Measurements from ENCODE around the gene SHC3. TPM values are rescaled to one million over a fixed set of nuclear protein-coding genes. Genes with fewer than 3 reads are reported as not detected.

The SHC3 gene
- total and polyA plus RNA-seq, 8 donors: 0.15 to 1.7 (median 1.0) TPM

DNA sequence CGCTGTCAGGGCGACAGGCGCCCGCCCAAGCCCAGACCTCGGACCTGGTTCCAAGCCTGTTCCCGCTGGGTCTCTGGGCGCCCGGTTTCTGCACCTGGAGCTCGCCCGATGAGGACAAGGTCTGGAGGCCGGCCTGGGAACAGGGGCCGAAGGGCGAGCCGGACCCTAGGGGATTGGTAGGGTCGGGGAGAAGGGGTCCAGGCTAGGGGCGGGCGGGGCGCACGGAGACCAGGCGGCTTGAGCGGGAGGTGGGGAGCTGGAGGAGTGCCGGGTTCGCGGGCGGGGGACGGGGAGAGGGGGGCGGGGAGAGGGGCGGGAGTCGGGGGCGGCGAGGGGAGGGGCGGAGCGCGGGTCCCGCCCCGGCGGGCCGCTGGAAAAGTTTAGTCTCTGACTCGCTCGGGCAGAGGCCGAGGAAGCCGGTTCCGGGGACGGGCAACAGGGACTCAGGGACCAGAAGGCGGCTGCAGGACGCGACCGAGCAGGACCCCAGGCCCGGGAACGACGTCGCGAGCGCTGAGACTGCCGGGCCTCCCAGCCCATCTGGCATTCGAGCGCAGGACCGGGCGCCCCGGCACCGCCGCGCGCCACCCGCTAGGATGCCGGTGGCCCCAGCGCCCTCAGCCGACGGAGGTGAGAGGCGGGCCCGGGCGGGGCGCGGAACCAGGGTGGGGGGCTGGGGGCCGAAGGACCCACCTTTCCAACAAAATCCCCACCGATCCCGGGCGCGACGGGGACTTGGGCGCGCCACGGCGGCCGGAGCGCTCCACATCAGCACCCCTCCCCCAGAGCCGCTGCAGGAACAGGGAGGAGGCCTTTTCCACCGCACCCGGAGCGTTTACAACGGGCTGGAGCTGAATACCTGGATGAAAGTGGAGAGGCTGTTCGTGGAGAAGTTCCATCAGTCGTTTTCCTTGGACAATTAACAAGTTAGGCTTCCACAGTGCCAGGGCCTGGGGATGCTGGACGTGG, 187.3 kb downstream of the SHC3 start, which contains the start of gene S1PR3:
S1PR3 (plus strand) TSS at position 403 of the 969 bp plus-strand sequence. CDS start 9,733 bp downstream, outside the sequence.
- Histone ChIP-seq H3K4me1 (peaks cover 24 to 71% (median 40%) of the 10 kb centered on the region in 4 donors), H3K4me3 (peak within 1 kb of the TSS; percentile 68 to 90 (median 85)), H3K36me3 (peaks cover 0 to 7% (median 3%) of the 10 kb centered on the region in 4 donors), H3K27me3 (peaks cover 0 to 13% (median 7%) of the 10 kb centered on the region in 3 donors), H3K27ac (peak within 1 kb of the TSS; percentile 74 to 92 (median 88)), H3K9me3 (no peaks in the 10 kb centered on the region)
- DNase-seq: peak; percentile 64 to 84
- TF ChIP-seq POLR2AphosphoS5 (IDR thresholded peaks at IDR 0.05) (peak; percentile 32 to 65 (median 56)), POLR2A (IDR thresholded peaks at IDR 0.05) (no peak)
- intact Hi-C loops (cut with DNase I; ENCODE audit: low total_unique reads): no loop called here
- 1% methylated on average over 47 to 91 of the region's 94 CpGs for WGBS, 5 donors

DNA sequence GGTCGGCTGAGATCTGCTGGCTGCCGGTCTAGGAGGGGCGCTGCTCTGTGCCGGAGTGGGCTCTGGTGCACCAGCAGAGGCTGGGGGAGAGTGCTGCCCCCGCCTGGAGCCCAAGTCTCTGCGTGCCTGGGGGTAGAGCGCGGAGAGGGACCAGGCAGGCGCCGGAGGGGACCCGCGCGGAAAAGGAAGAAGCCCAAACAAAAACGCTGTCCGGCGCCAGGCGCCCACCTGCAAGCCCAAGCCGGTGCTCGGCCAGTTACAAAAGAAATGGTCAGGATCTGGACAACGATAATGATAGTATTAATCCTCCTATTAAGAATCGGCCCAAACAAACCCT, 187.9 kb downstream of the SHC3 start:
- WGBS, 5 donors: 17 to 39% (median 28%) methylated on average over 8 to 21 of the region's 21 CpGs
- no peak for DNase-seq
- TF ChIP-seq POLR2A (IDR thresholded peaks at IDR 0.05) (no peak), POLR2AphosphoS5 (IDR thresholded peaks at IDR 0.05) (no peak), EP300 (IDR thresholded peaks at IDR 0.05) (no peak)
- TF ChIP-seq, protein P1, sequence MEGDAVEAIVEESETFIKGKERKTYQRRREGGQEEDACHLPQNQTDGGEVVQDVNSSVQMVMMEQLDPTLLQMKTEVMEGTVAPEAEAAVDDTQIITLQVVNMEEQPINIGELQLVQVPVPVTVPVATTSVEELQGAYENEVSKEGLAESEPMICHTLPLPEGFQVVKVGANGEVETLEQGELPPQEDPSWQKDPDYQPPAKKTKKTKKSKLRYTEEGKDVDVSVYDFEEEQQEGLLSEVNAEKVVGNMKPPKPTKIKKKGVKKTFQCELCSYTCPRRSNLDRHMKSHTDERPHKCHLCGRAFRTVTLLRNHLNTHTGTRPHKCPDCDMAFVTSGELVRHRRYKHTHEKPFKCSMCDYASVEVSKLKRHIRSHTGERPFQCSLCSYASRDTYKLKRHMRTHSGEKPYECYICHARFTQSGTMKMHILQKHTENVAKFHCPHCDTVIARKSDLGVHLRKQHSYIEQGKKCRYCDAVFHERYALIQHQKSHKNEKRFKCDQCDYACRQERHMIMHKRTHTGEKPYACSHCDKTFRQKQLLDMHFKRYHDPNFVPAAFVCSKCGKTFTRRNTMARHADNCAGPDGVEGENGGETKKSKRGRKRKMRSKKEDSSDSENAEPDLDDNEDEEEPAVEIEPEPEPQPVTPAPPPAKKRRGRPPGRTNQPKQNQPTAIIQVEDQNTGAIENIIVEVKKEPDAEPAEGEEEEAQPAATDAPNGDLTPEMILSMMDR (IDR thresholded peaks at IDR 0.05): no peak
- H3K4me3 ChIP-seq: peak overlapping the region; percentile 68 to 90 (median 85)
- H3K36me3 ChIP-seq: peaks cover 0 to under 1% (median under 1%) of the 10 kb centered on the region in 4 donors
- H3K9me3 ChIP-seq: no peaks in the 10 kb centered on the region
- peaks cover 24 to 65% (median 38%) of the 10 kb centered on the region in 4 donors for H3K4me1 ChIP-seq
- intact Hi-C loops (cut with DNase I; ENCODE audit: low total_unique reads): no loop called here
- peaks cover 0 to 13% (median 7%) of the 10 kb centered on the region in 3 donors for H3K27me3 ChIP-seq
- peak overlapping the region in 4 of 5 donors; percentile 82 to 92 (median 90) for H3K27ac ChIP-seq

DNA sequence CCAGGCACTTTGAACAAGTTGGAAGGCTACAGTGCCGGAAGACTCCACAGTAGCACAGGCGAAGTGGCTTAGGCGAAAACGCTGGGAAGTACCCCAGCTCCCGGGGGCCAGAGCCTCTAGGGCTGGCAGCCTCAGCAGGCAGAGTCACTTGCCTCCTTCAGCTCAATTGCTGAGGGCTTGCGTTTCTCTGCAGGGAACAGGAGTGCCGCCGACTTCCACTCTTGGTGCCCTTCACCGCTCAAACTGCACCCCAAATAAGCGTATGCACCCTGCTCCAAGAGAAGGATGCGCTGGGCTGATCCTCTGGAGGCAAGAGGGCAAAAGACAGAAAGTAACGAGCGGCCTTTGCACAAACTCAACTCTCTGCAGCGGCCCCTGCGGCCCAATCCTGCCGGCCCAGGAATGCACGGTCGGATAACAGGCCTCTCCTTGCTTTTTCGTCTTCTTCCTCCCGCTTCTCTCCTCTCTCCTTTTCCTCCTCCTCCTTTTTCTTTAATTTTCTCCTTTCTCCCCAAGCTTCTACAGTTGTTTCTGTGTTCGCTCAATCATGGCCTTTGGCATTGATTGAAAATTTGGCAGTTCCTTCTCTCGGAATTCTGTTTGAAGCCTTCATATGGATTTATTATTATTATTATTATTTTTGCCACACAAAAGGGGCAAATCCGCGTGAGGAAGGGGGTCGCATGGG, 188.4 kb downstream of the SHC3 start:
- 77 to 86% (median 82%) methylated on average over 25 of the region's 25 CpGs for WGBS, 5 donors

DNA sequence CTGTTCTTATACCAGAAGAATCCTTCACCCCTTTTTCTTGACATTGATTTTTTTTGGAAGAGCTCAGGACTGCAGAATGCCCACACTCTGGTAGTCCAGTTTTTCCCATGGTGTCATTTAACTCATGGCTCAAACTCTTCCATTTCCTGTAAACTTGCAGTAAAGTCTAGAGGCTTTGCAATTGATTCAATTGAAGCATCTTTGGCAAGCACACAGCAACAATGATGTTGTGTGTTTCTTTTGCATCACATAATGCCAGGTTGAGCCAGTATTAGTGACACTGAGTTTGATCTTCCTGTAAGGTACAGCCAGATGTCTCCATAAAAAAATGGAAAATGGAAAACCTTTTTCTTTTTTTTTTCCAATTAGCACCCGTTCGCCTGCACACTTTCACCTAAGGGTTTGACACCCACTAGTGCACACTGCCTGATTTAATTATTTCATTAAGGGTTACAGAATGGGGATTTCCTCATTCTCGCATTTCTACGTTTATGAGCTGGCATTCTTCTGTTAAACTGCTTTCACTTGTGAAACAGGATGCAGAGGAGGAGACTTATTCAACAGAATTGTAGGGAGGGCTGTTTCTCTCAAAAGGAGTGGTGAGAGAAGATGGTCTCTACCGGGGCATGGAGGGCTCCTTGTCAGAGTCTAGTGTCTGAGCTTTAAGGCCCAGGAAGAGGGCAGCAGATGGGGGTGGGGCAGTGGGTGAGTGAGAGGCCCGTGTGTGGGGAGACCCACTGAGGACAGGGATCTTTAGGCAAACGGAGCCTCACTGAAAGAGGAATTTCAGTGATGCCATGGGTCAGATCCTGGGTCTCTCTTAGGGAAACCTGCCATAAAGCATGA, 189.6 kb downstream of the SHC3 start:
- Histone ChIP-seq H3K27ac (peak overlapping the region in 3 of 5 donors; percentile 44 to 92 (median 91)), H3K27me3 (peaks cover 0 to 13% (median 7%) of the 10 kb centered on the region in 3 donors), H3K4me3 (no peak overlapping the region), H3K9me3 (no peaks in the 10 kb centered on the region), H3K4me1 (peaks cover 18 to 49% (median 29%) of the 10 kb centered on the region in 4 donors), H3K36me3 (no peaks in the 10 kb centered on the region)
- TF ChIP-seq, protein P1 (IDR thresholded peaks at IDR 0.05): no peak
- TF ChIP-seq POLR2AphosphoS5 (IDR thresholded peaks at IDR 0.05) (peak in 1 of 3 donors; percentile 30), POLR2A (IDR thresholded peaks at IDR 0.05) (no peak)
- intact Hi-C loops (cut with DNase I; ENCODE audit: low total_unique reads): no loop called here
- peak in 1 of 2 donors; percentile 44 for DNase-seq
- 22 to 33% (median 28%) methylated on average over 7 of the region's 7 CpGs for WGBS, 5 donors

More for the DNA sequence above, 188.4 kb downstream of the SHC3 start:
- Histone ChIP-seq H3K9me3 (no peaks in the 10 kb centered on the region), H3K36me3 (no peaks in the 10 kb centered on the region), H3K4me1 (peaks cover 24 to 60% (median 35%) of the 10 kb centered on the region in 4 donors), H3K27ac (peak overlapping the region in 4 of 5 donors; percentile 82 to 92 (median 90)), H3K4me3 (peak overlapping the region; percentile 68 to 90 (median 85)), H3K27me3 (peaks cover 0 to 13% (median 7%) of the 10 kb centered on the region in 3 donors)
- intact Hi-C loops (cut with DNase I; ENCODE audit: low total_unique reads): no loop called here
- no peak for DNase-seq
- TF ChIP-seq EP300 (IDR thresholded peaks at IDR 0.05): no peak

Measured in stomach (tissue), 9 donors.